B cell (primary cell): ENCODE results near the gene CGB8.

ENCODE experiments used
- EZH2 ChIP-seq: IDR thresholded peaks from 2 replicates; pipeline ENCODE4 v1.6.1; 2012; ENCODE audit warnings: borderline replicate concordance, low read depth, mild to moderate bottlenecking, moderate library complexity, low read length; ENCODE audit not compliant: insufficient read depth, poor library complexity, severe bottlenecking
- TF ChIP-seq, protein P1 (sequence below): fragments of 200-600 bp; IDR thresholded peaks from one replicate; pipeline ENCODE4 v1.8.0; 2022; ENCODE audit warnings: antibody characterized with exemption, mild to moderate bottlenecking

DNA sequence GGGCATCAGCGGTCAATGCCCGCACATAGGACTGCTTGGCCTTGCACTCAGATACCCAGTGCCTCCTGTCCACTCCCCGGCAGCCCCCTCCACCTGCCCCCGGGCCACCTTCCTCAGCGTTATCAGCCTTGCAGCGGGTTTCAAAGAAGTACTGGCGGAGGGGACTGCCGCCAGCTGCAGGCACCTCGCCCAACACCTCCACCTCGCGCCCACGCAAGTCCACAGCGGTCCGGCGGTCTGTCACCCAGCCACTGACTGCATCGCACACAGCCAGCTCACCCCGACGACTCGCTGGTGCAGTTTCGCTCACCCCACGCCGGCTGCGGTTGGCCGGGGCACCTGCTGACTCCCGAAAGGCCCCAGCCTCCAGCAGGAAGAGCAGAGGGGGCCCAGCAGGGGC, 12.5 kb upstream of the CGB8 start:
- TF ChIP-seq, protein P1, sequence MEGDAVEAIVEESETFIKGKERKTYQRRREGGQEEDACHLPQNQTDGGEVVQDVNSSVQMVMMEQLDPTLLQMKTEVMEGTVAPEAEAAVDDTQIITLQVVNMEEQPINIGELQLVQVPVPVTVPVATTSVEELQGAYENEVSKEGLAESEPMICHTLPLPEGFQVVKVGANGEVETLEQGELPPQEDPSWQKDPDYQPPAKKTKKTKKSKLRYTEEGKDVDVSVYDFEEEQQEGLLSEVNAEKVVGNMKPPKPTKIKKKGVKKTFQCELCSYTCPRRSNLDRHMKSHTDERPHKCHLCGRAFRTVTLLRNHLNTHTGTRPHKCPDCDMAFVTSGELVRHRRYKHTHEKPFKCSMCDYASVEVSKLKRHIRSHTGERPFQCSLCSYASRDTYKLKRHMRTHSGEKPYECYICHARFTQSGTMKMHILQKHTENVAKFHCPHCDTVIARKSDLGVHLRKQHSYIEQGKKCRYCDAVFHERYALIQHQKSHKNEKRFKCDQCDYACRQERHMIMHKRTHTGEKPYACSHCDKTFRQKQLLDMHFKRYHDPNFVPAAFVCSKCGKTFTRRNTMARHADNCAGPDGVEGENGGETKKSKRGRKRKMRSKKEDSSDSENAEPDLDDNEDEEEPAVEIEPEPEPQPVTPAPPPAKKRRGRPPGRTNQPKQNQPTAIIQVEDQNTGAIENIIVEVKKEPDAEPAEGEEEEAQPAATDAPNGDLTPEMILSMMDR, result no peak
- TF ChIP-seq EZH2, result no peak
